KMS-11 (cell line): Measurements from ENCODE around the gene MTMR1.

ENCODE experiments used
- H2AFZ ChIP-seq: fragments of 200-600 bp; sonication (generic); 2 replicates; pipeline ENCODE4 v1.6.1; 2016; ENCODE audit warnings: antibody characterized with exemption, mixed run types, low read depth
- H3K27ac ChIP-seq: fragments of 200-600 bp; sonication (generic); 2 replicates; pipeline ENCODE4 v1.6.1; 2016; ENCODE audit warnings: mild to moderate bottlenecking, mixed run types
- H3K27me3 ChIP-seq: fragments of 200-600 bp; sonication (generic); 2 replicates; pipeline ENCODE4 v1.6.1; 2017; ENCODE audit warnings: mild to moderate bottlenecking, low read depth, mixed run types, moderate library complexity; ENCODE audit not compliant: insufficient read depth
- H3K36me3 ChIP-seq: fragments of 200-600 bp; sonication (generic); 2 replicates; pipeline ENCODE4 v1.6.1; 2017; ENCODE audit warnings: mild to moderate bottlenecking, mixed run types; ENCODE audit not compliant: insufficient read depth
- H3K4me1 ChIP-seq: fragments of 200-600 bp; sonication (generic); 2 replicates; pipeline ENCODE4 v1.6.1; 2016; ENCODE audit warnings: mild to moderate bottlenecking, low read depth, mixed run types; ENCODE audit not compliant: poor library complexity, severe bottlenecking
- H3K4me2 ChIP-seq: fragments of 200-600 bp; sonication (generic); 2 replicates; pipeline ENCODE4 v1.7.0; 2016; ENCODE audit warnings: mild to moderate bottlenecking, mixed run types
- H3K4me3 ChIP-seq: fragments of 200-600 bp; sonication (generic); IDR thresholded peaks from 2 replicates; pipeline ENCODE4 v1.6.1; 2017; ENCODE audit warnings: low read depth, low read length, mixed read lengths; ENCODE audit not compliant: insufficient read depth
- H3K79me2 ChIP-seq: fragments of 200-600 bp; sonication (generic); 2 replicates; pipeline ENCODE4 v1.6.1; 2016; ENCODE audit warnings: low read depth, mixed run types; ENCODE audit not compliant: insufficient read depth
- H3K9ac ChIP-seq: fragments of 200-600 bp; sonication (generic); 2 replicates; pipeline ENCODE4 v1.6.1; 2016; ENCODE audit warnings: mild to moderate bottlenecking, mixed run types
- H4K20me1 ChIP-seq: fragments of 200-600 bp; sonication (generic); 2 replicates; pipeline ENCODE4 v1.6.1; 2016; ENCODE audit warnings: mild to moderate bottlenecking, mixed run types; ENCODE audit not compliant: insufficient read depth
- TF ChIP-seq, protein P1 (sequence below): fragments of 200-600 bp; sonication (generic); conservative IDR thresholded peaks from 2 replicates; pipeline ENCODE4 v1.6.1; 2017; ENCODE audit warnings: low read depth, mild to moderate bottlenecking, antibody characterized with exemption, low read length, moderate library complexity, mixed read lengths

The MTMR1 gene

DNA sequence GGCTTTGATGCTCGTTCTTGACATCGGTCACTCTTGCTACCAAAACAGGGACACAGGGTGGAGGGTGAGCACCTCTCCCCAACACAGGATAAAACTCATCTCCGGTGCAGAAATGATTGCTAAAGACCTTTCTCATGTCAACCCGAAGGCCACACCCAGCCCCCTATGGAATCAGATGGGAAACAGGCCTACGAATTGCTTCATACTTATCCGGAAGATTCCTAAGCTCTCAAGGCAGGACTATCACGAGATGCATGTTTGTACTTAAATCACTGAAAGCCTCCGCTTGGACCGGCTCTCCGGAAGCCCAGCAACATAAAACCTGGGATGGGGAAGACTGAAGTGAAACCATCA is 74.9 kb downstream of the MTMR1 start:
- TF ChIP-seq, protein P1, sequence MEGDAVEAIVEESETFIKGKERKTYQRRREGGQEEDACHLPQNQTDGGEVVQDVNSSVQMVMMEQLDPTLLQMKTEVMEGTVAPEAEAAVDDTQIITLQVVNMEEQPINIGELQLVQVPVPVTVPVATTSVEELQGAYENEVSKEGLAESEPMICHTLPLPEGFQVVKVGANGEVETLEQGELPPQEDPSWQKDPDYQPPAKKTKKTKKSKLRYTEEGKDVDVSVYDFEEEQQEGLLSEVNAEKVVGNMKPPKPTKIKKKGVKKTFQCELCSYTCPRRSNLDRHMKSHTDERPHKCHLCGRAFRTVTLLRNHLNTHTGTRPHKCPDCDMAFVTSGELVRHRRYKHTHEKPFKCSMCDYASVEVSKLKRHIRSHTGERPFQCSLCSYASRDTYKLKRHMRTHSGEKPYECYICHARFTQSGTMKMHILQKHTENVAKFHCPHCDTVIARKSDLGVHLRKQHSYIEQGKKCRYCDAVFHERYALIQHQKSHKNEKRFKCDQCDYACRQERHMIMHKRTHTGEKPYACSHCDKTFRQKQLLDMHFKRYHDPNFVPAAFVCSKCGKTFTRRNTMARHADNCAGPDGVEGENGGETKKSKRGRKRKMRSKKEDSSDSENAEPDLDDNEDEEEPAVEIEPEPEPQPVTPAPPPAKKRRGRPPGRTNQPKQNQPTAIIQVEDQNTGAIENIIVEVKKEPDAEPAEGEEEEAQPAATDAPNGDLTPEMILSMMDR = no peak
- Histone ChIP-seq H3K36me3 (no peaks in the 10 kb centered on the region), H3K9ac (no peak overlapping the region), H4K20me1 (no peaks in the 10 kb centered on the region), H3K79me2 (no peaks in the 10 kb centered on the region), H3K4me3 (no peak overlapping the region), H3K27me3 (no peaks in the 10 kb centered on the region), H3K27ac (no peak overlapping the region), H3K4me2 (no peak overlapping the region), H3K4me1 (no peaks in the 10 kb centered on the region), H2AFZ (no peak overlapping the region)

DNA sequence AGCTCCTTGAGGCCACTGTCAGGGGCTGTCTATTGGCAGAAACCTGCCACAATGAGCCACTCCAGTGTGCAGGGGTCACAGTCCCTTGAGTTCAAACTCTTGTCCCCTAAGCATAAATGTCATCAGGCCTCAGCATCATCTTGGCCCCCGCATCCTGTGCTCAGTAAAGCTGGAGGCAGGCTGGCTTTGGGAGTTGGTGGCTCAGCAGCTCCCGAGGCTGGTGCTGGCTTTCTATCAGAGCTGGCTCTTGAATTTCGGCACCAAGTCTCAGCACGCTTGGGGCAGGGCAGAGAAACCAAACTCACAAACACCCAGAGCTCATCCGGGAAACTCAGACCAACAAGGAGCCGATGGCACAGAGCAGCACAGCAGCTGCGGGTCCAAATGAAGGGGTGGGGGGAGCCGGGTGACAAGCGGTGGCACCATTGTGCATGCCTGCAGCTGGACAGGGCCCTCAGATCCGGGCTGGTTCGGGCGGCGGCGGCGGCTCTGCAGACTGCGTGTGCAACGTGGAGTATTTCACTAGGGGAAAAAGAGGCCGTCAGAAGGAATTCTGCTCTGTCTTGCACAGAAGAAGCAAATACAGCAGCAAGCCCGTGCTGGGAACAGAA is 75.5 kb downstream of the MTMR1 start:
- Histone ChIP-seq H3K79me2 (no peaks in the 10 kb centered on the region), H3K4me1 (no peaks in the 10 kb centered on the region), H4K20me1 (no peaks in the 10 kb centered on the region), H2AFZ (no peak overlapping the region), H3K36me3 (no peaks in the 10 kb centered on the region), H3K4me3 (no peak overlapping the region), H3K27ac (no peak overlapping the region), H3K27me3 (no peaks in the 10 kb centered on the region), H3K4me2 (no peak overlapping the region), H3K9ac (no peak overlapping the region)
- TF ChIP-seq, protein P1 = no peak

DNA sequence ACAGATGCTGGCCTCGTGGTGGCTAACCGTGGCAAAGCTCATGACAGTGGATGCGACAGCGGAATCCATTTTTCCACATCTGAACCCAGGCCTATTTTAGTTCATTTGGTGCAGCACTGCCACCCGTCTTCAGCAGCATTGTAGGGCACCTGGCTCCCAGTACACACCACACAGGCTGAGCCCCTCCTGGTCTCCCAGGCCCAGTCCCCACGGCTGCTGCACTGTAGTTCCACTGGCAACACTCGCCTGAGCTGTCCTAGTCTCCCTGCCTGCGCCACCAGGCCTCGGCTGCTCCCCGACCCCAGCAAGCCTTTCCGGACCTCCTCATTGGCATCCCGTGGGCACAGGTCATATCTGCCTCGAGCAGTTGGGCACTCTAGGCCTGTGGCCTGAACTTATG is 76.2 kb downstream of the MTMR1 start:
- Histone ChIP-seq H3K9ac (no peak overlapping the region), H3K27ac (no peak overlapping the region), H3K79me2 (no peaks in the 10 kb centered on the region), H3K4me3 (no peak overlapping the region), H3K4me2 (no peak overlapping the region), H3K36me3 (no peaks in the 10 kb centered on the region), H3K27me3 (no peaks in the 10 kb centered on the region), H4K20me1 (no peaks in the 10 kb centered on the region), H2AFZ (no peak overlapping the region), H3K4me1 (no peaks in the 10 kb centered on the region)
- TF ChIP-seq, protein P1 = no peak

DNA sequence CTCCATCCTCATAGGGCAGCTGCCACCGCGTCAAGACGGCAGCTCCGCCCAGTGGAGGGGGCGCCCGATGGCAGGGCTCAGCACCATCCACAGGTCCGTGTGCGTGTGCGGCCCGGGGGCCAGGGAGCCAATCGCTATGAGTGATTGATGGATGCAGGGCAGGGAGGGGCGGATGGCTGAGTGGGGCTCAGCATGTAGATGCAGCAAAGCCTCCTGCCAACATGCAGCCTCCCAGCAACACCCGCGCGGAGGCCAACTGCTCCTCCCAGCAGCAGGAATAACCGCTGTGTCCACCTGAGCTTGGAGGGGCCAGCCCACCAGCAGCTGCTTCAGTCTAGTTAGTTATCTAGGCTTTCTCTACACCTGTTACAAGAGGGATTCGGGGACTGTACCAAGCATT is 77.4 kb downstream of the MTMR1 start:
- TF ChIP-seq, protein P1 = no peak

More for the DNA sequence above, 77.4 kb downstream of the MTMR1 start:
- Histone ChIP-seq H3K27me3 (no peaks in the 10 kb centered on the region), H2AFZ (no peak overlapping the region), H4K20me1 (no peaks in the 10 kb centered on the region), H3K9ac (no peak overlapping the region), H3K36me3 (no peaks in the 10 kb centered on the region), H3K4me2 (no peak overlapping the region), H3K27ac (no peak overlapping the region), H3K4me1 (no peaks in the 10 kb centered on the region), H3K79me2 (no peaks in the 10 kb centered on the region), H3K4me3 (no peak overlapping the region)
